ENCODE measurements around the gene MIER2.
A peak's percentile ranks its signal among the peaks of the same experiment; 100 is the strongest.
"Not testable (repeated sequence)": the region's sequence is repeated elsewhere in the genome, so short reads cannot be mapped to it uniquely, and the experiment has no call there.

Gene MIER2

DNA sequence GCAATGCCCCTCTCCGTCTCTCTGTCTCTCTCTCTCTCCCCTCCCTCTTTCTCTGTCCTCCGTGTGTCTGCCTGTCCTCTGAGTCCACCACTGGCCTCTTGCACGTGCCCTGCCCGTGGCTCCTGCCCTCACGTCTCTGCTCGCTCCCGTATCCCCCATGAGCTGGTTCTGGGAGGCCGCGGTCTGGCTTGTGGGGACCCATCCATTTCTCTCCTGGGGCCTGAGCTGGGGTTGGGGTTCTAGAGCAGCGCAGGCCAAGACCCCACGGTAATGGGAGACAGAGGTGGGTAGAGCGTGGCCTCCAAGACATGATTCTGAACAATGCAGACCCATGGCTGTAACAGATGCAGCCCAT, 45.3 kb upstream of the MIER2 start:
- H3K27me3 ChIP-seq (ENCODE audit: insufficient read depth, low read depth, severe bottlenecking), result no peaks in the 10 kb centered on the region
- H3K27ac ChIP-seq, result no peak overlapping the region
- peaks cover 5% of the 10 kb centered on the region for H3K9me3 ChIP-seq (ENCODE audit: severe bottlenecking)
- no peaks in the 10 kb centered on the region for H3K36me3 ChIP-seq
- no peak overlapping the region for H3K4me3 ChIP-seq (ENCODE audit: low read depth, low read length)
- no peak for DNase-seq
- TF ChIP-seq, protein P1, sequence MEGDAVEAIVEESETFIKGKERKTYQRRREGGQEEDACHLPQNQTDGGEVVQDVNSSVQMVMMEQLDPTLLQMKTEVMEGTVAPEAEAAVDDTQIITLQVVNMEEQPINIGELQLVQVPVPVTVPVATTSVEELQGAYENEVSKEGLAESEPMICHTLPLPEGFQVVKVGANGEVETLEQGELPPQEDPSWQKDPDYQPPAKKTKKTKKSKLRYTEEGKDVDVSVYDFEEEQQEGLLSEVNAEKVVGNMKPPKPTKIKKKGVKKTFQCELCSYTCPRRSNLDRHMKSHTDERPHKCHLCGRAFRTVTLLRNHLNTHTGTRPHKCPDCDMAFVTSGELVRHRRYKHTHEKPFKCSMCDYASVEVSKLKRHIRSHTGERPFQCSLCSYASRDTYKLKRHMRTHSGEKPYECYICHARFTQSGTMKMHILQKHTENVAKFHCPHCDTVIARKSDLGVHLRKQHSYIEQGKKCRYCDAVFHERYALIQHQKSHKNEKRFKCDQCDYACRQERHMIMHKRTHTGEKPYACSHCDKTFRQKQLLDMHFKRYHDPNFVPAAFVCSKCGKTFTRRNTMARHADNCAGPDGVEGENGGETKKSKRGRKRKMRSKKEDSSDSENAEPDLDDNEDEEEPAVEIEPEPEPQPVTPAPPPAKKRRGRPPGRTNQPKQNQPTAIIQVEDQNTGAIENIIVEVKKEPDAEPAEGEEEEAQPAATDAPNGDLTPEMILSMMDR (IDR thresholded peaks at IDR 0.05; ENCODE audit: low read depth, low read length), result no peak

DNA sequence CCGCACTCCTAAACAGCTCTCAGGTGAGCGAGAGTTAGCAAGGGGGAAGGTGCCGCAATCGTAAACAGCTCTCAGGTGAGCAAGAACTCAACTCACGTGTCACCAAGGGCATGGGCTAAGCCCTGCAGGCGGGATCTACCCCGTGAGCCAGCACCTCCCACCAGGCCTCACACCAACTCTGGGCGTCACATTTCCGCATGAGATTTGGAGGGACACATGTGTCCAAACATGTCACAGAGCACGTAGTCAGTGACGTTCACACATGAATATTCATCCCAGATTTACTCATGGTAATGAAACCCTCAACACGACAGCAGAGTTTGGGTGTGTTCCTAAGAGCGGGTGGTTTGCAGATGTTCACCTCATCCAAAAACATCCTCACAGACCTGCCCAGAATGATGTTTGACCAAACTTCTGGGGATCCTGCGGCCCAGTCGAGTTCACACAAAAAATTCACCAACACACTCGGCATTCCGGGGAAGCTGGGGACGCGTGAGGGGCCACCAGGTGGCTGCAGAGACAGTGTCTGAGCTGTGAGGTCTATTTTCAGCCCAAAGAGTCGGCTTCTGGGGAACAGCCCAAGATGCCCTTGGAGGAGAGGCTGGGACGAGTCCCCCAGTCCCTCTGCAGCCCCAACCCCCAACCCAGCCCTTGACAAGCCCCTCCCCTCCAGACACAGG, 44.8 kb upstream of the MIER2 start:
- Histone ChIP-seq H3K27ac (no peak overlapping the region), H3K36me3 (no peaks in the 10 kb centered on the region), H3K4me3 (ENCODE audit: low read depth, low read length) (no peak overlapping the region), H3K9me3 (ENCODE audit: severe bottlenecking) (peaks cover 5% of the 10 kb centered on the region), H3K27me3 (ENCODE audit: insufficient read depth, low read depth, severe bottlenecking) (no peaks in the 10 kb centered on the region)
- DNase-seq, result no peak
- TF ChIP-seq, protein P1 (IDR thresholded peaks at IDR 0.05; ENCODE audit: low read depth, low read length), result no peak

DNA sequence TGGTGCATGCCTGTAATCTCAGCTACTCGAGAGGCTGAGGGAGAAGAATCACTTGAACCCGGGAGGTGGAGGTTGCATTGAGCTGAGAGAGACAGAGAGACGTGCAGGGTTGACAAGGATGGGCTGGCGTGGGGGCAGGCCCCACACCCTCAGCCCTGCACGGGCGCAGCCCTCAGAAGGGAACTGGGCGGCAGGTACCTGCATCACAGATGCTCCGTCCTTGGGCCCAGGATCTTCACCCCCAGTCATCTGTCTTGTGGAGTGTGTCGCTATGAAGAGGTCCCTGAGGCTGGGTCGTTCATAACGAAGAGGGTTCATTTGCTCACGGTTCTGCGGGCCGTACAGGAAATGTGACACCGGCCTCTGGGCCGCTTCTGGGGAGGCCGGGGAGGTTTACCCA, 44.1 kb upstream of the MIER2 start:
- TF ChIP-seq, protein P1 (IDR thresholded peaks at IDR 0.05; ENCODE audit: low read depth, low read length), result no peak
- DNase-seq, result no peak
- Histone ChIP-seq H3K4me3 (ENCODE audit: low read depth, low read length) (no peak overlapping the region), H3K9me3 (ENCODE audit: severe bottlenecking) (peaks cover 5% of the 10 kb centered on the region), H3K27ac (no peak overlapping the region), H3K36me3 (no peaks in the 10 kb centered on the region), H3K27me3 (ENCODE audit: insufficient read depth, low read depth, severe bottlenecking) (no peaks in the 10 kb centered on the region)

DNA sequence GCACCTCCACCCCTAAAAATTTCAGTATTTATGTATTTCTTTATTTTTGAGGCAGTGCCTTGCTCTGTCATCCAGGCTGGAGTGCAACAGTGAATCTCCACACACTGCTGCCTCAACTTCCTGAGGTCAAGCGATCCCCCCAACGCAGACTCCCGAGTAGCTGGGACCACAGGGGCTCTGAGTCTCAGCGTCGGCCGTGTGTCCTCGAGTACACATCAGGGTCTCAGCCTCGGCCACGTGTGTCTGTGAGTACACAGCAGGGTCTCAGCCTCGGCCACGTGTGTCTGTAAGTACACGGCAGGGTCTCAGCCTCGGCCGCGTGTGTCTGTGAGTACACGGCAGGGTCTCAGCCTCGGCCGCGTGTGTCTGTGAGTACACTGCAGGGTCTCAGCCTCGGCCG, 43.2 kb upstream of the MIER2 start:
- no peak for DNase-seq
- H3K9me3 ChIP-seq (ENCODE audit: severe bottlenecking), result peaks cover under 1% of the 10 kb centered on the region
- no peaks in the 10 kb centered on the region for H3K27me3 ChIP-seq (ENCODE audit: insufficient read depth, low read depth, severe bottlenecking)
- H3K4me3 ChIP-seq (ENCODE audit: low read depth, low read length), result no peak overlapping the region
- TF ChIP-seq, protein P1 (IDR thresholded peaks at IDR 0.05; ENCODE audit: low read depth, low read length), result no peak
- H3K27ac ChIP-seq, result peak overlapping the region; percentile 64
- no peaks in the 10 kb centered on the region for H3K36me3 ChIP-seq

DNA sequence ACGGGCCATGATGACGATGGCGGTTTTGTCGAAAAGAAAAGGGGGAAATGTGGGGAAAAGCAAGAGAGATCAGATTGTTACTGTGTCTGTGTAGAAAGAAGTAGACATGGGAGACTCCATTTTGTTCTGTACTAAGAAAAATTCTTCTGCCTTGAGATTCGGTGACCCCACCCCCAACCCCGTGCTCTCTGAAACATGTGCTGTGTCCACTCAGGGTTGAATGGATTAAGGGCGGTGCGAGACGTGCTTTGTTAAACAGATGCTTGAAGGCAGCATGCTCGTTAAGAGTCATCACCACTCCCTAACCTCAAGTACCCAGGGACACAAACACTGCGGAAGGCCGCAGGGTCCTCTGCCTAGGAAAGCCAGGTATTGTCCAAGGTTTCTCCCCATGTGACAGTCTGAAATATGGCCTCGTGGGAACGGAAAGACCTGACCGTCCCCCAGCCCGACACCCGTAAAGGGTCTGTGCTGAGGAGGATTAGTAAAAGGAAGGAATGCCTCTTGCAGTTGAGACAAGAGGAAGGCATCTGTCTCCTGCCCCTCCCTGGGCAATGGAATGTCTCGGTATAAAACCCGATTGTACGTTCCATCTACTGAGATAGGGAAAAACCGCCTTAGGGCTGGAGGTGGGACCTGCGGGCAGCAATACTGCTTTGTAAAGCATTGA, 42.2 kb upstream of the MIER2 start:
- not testable (repeated sequence) for H3K9me3 ChIP-seq (ENCODE audit: severe bottlenecking)

DNA sequence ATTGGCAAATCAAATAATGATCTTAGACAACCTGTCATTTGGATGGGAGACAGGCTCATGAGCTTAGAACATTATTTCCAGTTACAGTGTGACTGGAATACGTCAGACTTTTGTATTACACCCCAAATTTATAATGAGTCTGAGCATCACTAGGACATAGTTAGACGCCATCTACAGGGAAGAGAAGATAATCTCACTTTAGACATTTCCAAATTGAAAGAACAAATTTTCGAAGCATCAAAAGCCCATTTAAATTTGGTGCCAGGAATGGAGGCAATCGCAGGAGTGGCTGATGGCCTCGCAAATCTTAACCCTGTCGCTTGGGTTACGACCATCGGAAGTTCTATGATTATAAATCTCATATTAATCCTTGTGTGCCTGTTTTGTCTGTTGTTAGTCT, 41.6 kb upstream of the MIER2 start:
- not testable (repeated sequence) for H3K36me3 ChIP-seq; H3K27me3 ChIP-seq (ENCODE audit: insufficient read depth, low read depth, severe bottlenecking); H3K9me3 ChIP-seq (ENCODE audit: severe bottlenecking); DNase-seq
- Histone ChIP-seq H3K4me3 (ENCODE audit: low read depth, low read length) (peak overlapping the region; percentile 7; the same call in 1 of the 2 replicates), H3K27ac (peak overlapping the region; percentile 12; the same call in 1 of the 2 replicates)

More for the DNA sequence above, 42.2 kb upstream of the MIER2 start:
- H3K27ac ChIP-seq, result peak overlapping the region; percentile 12; the same call in 1 of the 2 replicates
- not testable (repeated sequence) for H3K36me3 ChIP-seq; H3K27me3 ChIP-seq (ENCODE audit: insufficient read depth, low read depth, severe bottlenecking)
- H3K4me3 ChIP-seq (ENCODE audit: low read depth, low read length), result 0 out of 2 replicates have a peak overlapping the region, but pooled peaks have one; percentile 7
- DNase-seq, result peak; percentile 71

Measured in WERI-Rb-1 (cell line).